ENCODE data around the gene SERPINA3. TPM values are rescaled to one million over a fixed set of nuclear protein-coding genes. Genes with fewer than 3 reads are reported as not detected.
"Not testable (repeated sequence)": the region's sequence is repeated elsewhere in the genome, so short reads cannot be mapped to it uniquely, and the experiment has no call there.

SERPINA3 gene
- total RNA-seq, 2 experiments from 2014 or later = not detected

DNA sequence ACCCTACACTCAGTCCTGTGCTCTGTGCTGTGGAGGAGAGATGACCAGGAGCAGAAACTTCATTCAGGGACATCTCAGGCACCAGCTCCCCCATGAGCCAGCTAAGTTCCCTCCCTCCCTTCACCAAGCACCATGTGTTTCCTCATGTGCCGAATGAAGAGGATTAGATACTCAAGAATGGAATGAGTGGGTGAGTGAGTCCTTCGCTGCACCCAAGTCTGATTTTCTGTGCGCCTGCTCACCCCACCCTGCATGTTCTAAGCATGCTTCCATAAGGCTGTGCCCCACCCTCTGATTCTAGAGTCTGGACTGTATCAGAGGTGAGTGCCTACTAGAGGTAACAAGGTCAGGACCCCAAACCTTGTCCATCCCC, 18.8 kb upstream of the SERPINA3 start:
- Mint-ChIP-seq H3K9me3 (no peaks in the 10 kb centered on the region), H3K36me3 (ENCODE audit: low read depth) (no peaks in the 10 kb centered on the region), H3K27ac (no peak overlapping the region), H3K27me3 (no peaks in the 10 kb centered on the region), H3K4me1 (no peaks in the 10 kb centered on the region), H3K4me3 (no peak overlapping the region)
- ChIA-PET POLR2A (no interaction called here), CTCF (no interaction called here)
- no peak for DNase-seq

DNA sequence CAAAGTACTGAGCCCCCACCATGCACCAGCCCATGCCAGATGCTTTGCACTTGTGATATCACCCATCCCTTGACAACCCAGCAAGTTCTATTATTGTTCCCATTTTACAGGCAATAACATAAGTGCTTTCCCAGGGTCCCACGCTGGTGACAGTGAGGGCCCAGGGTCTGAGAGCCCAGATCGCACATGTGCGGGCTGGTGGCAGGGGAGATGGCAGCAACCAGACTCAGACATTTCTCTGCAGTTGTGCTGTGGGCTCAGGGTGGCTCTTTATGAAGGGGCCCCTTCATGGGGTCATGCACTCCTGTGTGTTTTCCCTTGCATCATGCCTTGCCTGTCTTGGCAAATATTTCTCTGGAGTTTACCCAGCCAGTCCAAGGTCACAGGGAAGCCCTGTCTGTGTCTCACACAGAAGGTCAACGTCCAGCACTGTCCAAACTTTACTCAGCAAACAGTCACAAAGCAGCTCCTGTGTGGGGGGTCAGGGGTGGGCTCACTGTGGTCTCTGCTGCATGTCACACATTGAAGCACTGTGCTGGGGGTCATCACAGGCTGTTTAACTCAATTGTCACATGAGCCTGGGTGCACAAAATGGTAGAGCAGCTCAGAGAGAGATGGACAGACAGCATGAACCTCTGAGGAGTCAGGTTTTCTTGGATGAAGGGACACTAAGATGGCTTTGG, 18.3 kb upstream of the SERPINA3 start:
- Mint-ChIP-seq H3K9me3 (no peaks in the 10 kb centered on the region), H3K27ac (no peak overlapping the region), H3K4me1 (no peaks in the 10 kb centered on the region), H3K4me3 (no peak overlapping the region), H3K27me3 (no peaks in the 10 kb centered on the region), H3K36me3 (ENCODE audit: low read depth) (no peaks in the 10 kb centered on the region)
- CTCF ChIA-PET = no interaction called here
- POLR2A ChIA-PET = no interaction called here
- no peak for DNase-seq

DNA sequence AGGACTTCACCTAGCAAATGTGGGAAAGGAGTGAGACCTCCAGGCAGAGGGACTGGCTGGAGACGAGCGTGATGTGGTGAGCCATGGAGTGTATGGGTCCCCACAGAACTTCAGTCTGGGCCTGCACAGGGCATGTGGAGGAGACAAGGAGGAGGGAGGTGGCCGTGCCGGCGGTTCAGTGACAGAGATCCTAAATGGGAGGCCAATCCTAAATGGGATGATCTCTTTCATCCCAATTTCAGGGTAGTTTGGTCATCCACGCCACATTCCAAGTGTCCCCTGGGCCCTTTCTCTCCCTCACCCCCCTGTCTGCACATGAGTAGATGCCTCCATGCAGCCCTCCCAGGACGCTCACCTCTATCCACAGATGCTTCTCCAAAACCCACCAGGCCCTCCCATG, 17.8 kb upstream of the SERPINA3 start:
- CTCF ChIA-PET = no interaction called here
- DNase-seq = no peak

DNA sequence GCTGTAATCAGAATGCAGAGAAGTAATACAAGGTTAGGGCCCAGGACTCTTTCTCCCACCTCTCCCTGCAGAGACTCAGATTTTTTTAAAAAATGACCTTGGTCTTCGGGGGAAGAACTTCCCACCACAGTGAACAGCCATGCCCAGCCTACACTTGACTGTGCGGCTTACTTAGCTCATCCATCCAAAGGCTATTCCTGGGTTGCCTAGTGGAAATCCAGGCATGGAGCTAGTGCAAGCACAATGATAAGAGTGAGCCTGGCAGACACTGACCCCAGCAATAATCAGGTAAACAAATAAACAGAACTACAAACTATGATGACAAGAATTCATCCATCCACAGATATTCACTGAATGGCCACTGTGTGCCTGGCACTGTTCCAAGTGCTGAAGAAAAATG, 16.3 kb upstream of the SERPINA3 start:
- POLR2A ChIA-PET = no interaction called here
- no peaks in the 10 kb centered on the region for H3K9me3 Mint-ChIP-seq
- no peaks in the 10 kb centered on the region for H3K4me1 Mint-ChIP-seq
- DNase-seq = no peak
- no peak overlapping the region for H3K27ac Mint-ChIP-seq
- no peak overlapping the region for H3K4me3 Mint-ChIP-seq
- no peaks in the 10 kb centered on the region for H3K36me3 Mint-ChIP-seq (ENCODE audit: low read depth)
- no peaks in the 10 kb centered on the region for H3K27me3 Mint-ChIP-seq
- CTCF ChIA-PET = no interaction called here

More for the DNA sequence above, 17.8 kb upstream of the SERPINA3 start:
- no peaks in the 10 kb centered on the region for H3K36me3 Mint-ChIP-seq (ENCODE audit: low read depth)
- POLR2A ChIA-PET = no interaction called here
- no peaks in the 10 kb centered on the region for H3K27me3 Mint-ChIP-seq
- no peaks in the 10 kb centered on the region for H3K9me3 Mint-ChIP-seq
- no peak overlapping the region for H3K27ac Mint-ChIP-seq
- no peak overlapping the region for H3K4me3 Mint-ChIP-seq
- H3K4me1 Mint-ChIP-seq = no peaks in the 10 kb centered on the region

DNA sequence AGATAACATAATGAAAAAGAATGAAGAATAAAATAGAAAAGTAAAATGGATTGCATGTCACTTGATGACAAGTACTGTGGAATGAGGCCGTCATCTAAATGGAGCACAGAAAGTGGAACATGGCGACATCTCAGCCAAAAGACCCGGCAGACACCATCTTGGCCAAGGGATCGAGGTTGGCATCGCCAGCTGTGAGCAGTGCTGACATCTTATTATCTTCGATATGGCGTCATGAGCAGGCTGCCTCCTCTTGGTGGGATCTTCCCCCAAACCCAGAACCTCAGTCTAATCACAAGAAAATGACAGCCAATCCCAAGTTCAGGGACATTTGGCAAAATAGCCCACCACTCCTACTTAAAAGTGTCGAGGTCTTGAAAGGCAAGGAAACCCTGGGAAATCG, 15.8 kb upstream of the SERPINA3 start:
- CTCF ChIA-PET = no interaction called here

DNA sequence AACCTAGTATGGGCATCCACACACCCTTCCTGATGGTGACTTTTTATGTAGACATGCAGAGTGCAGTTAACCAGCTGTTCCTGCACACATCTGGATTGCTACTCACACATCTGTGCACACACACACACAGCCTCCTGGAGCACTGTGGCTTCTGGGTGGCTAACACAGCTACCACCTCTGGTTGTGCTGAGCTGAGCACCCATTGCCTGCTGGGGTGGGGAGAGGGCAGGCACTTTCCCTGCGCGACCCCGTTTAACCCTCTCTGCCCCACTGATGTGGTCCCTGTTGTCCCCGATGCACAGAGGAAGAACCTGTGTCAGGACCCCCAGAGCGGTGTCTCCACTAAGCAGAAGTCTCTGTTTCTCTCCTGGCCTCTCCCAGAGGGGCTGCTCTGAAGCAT, 14.4 kb upstream of the SERPINA3 start:
- Mint-ChIP-seq H3K4me3 (no peak overlapping the region), H3K9me3 (no peaks in the 10 kb centered on the region), H3K36me3 (ENCODE audit: low read depth) (no peaks in the 10 kb centered on the region), H3K27ac (no peak overlapping the region), H3K4me1 (no peaks in the 10 kb centered on the region), H3K27me3 (no peaks in the 10 kb centered on the region)
- CTCF ChIA-PET = no interaction called here
- POLR2A ChIA-PET = no interaction called here
- DNase-seq = no peak

More for the DNA sequence above, 15.8 kb upstream of the SERPINA3 start:
- no peak overlapping the region for H3K27ac Mint-ChIP-seq
- POLR2A ChIA-PET = no interaction called here
- no peaks in the 10 kb centered on the region for H3K27me3 Mint-ChIP-seq
- no peaks in the 10 kb centered on the region for H3K4me1 Mint-ChIP-seq
- H3K36me3 Mint-ChIP-seq (ENCODE audit: low read depth) = no peaks in the 10 kb centered on the region
- H3K4me3 Mint-ChIP-seq = no peak overlapping the region
- DNase-seq = no peak
- H3K9me3 Mint-ChIP-seq = no peaks in the 10 kb centered on the region

DNA sequence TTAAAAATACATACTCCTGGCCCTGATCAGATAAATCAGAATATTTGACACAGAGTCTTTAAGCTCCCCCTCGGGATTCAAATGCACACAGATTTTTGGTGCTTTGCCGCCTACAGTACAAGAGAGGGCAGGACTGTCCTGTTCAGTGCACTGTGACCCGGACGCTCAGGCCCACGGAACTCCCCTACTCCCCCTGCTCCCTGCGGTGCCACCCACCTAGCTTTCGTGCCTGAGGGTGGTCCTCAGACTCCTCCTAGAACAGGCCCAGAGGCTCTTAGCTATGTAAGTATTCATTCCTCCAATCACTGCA, 13.7 kb upstream of the SERPINA3 start:
- H3K27ac Mint-ChIP-seq = no peak overlapping the region
- CTCF ChIA-PET = no interaction called here
- H3K27me3 Mint-ChIP-seq = no peaks in the 10 kb centered on the region
- no peak for DNase-seq
- POLR2A ChIA-PET = no interaction called here
- H3K4me1 Mint-ChIP-seq = no peaks in the 10 kb centered on the region
- H3K9me3 Mint-ChIP-seq = no peaks in the 10 kb centered on the region
- H3K4me3 Mint-ChIP-seq = no peak overlapping the region
- no peaks in the 10 kb centered on the region for H3K36me3 Mint-ChIP-seq (ENCODE audit: low read depth)

DNA sequence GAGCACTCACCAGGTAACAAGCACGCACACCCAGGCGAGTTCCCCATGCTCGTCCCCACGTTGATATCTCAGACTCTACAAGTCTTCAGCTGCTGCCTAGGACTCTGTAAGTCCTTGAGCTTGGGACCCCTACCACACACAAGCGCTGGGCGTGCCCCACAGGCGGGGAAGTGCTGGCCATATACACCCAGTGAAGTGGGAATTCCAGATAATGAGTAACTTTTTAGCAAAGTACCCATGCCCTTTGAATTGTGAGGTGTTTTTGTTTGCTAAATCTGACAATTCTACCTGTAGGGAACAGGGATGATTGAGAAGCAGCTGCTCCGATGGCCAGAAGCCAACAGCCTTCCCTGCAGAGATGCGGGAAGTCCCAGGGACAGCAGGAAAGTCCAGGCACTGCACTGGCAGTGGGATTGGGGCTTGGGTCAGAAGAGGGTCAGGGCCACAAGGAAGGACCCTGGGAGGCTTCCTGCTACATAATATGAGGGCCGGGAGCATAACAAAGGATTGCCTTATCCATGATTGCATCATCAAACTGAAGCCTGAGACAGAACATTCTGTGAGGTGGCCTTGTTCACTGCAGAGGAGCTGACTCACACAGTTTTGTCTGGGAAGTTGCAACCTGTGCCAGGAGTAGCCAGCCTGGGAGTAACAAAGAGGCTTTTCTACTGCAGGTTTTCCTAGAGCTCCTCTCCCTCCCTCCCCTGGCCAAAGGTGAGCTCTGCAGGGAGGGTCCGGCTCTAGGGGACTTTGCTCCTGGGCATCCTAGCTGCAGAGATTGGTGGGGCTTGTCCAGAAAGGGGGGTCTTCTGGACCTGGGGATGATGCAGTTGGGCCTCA, 13.2 kb upstream of the SERPINA3 start:
- Mint-ChIP-seq H3K4me1 (no peaks in the 10 kb centered on the region), H3K36me3 (ENCODE audit: low read depth) (no peaks in the 10 kb centered on the region), H3K27ac (no peak overlapping the region), H3K4me3 (no peak overlapping the region), H3K27me3 (no peaks in the 10 kb centered on the region), H3K9me3 (no peaks in the 10 kb centered on the region)
- ChIA-PET CTCF (no interaction called here), POLR2A (no interaction called here)
- DNase-seq = no peak

DNA sequence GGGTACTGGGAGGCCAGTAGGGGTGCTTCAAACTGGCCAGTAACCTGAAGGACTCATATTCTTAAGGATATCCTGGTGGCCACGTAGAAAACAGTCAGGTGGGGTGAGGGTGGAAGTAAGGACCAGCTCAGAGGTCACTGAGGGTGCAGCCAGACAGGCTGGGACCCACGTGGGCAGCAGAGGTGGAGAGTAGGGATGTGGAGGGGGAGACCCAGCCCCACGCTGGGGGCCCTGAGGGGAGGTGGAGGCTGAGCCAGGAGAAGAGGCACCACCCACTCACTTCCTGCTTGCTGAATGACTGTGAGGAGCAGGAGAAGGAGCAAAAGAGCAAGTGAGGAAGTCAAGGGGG, 12.6 kb upstream of the SERPINA3 start:
- no peaks in the 10 kb centered on the region for H3K9me3 Mint-ChIP-seq
- DNase-seq = no peak
- no peaks in the 10 kb centered on the region for H3K27me3 Mint-ChIP-seq
- no peak overlapping the region for H3K4me3 Mint-ChIP-seq
- H3K27ac Mint-ChIP-seq = no peak overlapping the region
- ChIA-PET POLR2A (no interaction called here), CTCF (no interaction called here)
- H3K36me3 Mint-ChIP-seq (ENCODE audit: low read depth) = no peaks in the 10 kb centered on the region
- no peaks in the 10 kb centered on the region for H3K4me1 Mint-ChIP-seq

DNA sequence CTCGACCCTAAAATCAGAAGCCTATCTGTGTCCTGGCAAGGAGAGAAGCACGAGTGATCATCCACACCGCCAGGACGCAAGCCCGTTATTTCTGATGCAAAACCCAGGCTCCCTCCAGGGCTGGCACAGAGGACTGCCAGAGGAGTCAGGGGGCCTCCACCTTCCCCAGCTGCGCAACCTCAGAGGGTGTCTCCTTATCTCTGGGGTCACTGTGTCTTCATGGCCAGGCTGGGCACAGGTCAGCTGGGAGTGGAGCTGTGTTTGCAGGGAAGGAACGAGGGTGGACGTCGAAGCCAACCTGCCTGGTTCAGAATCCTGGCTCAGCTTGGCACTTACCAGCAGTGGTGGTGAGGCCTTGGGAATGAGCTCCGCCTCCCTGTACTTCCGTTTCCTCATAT, 12.0 kb upstream of the SERPINA3 start:
- Mint-ChIP-seq H3K4me1 (no peaks in the 10 kb centered on the region), H3K27ac (no peak overlapping the region), H3K4me3 (no peak overlapping the region), H3K27me3 (no peaks in the 10 kb centered on the region), H3K36me3 (ENCODE audit: low read depth) (no peaks in the 10 kb centered on the region), H3K9me3 (no peaks in the 10 kb centered on the region)
- DNase-seq = no peak
- ChIA-PET CTCF (no interaction called here), POLR2A (no interaction called here)

DNA sequence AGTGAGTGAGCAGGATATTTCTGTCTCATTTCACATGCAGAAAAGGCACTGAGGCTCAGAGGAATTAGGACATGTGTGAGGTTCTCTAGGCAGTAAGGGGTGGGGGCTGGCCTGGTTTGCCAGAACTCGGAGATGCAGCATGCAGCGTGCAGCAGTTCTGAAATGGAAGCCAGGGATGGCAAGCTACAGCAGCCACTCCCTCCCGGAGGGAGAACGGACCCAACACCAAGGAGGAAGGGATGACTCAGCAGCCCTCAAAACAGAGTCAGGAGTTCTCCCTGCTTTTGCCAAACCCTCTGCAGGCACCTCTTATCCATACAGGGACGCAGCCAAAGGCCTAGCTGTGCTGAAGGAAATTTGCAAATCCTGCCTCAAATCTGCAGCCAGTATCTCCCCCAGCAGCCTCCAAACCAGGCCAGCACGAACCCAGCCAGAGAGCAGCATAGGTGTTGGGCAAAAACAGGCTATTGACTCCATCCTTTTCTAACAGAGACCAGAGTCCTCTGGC, 10.3 kb upstream of the SERPINA3 start:
- Mint-ChIP-seq H3K27ac (no peak overlapping the region), H3K4me3 (no peak overlapping the region), H3K27me3 (peaks cover 1% of the 10 kb centered on the region), H3K9me3 (no peaks in the 10 kb centered on the region), H3K36me3 (ENCODE audit: low read depth) (no peaks in the 10 kb centered on the region), H3K4me1 (no peaks in the 10 kb centered on the region)
- POLR2A ChIA-PET = no interaction called here
- CTCF ChIA-PET = interaction anchor here (0.6 kb wide), 1 partner anchor 1992 kb away, joined by 4 read pairs; no protein-coding TSS in a partner anchor
- no peak for DNase-seq

DNA sequence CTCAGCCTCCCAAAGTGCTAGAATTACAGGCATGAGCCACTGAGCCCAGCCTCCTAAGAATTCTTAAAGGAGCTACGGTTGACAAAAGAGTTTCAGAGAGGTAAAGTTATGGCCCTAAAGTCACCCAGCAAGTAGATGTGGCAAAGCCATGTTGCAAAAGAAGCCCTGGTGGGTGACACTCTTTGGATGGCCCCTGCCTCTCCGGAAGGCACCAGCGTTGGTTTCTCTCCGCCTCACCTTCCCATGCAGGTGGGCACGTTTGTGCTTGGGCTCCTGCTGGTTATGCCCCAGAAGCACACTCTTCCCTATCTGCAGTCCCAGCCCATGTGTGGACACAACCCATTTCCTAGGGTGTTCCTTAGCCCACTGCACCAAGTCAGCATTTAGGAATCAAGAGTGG, 9.5 kb upstream of the SERPINA3 start:
- POLR2A ChIA-PET = no interaction called here
- Mint-ChIP-seq H3K9me3 (no peaks in the 10 kb centered on the region), H3K4me3 (no peak overlapping the region), H3K4me1 (no peaks in the 10 kb centered on the region), H3K27ac (no peak overlapping the region), H3K27me3 (peaks cover 5% of the 10 kb centered on the region), H3K36me3 (ENCODE audit: low read depth) (no peaks in the 10 kb centered on the region)
- no peak for DNase-seq
- CTCF ChIA-PET = no interaction called here

DNA sequence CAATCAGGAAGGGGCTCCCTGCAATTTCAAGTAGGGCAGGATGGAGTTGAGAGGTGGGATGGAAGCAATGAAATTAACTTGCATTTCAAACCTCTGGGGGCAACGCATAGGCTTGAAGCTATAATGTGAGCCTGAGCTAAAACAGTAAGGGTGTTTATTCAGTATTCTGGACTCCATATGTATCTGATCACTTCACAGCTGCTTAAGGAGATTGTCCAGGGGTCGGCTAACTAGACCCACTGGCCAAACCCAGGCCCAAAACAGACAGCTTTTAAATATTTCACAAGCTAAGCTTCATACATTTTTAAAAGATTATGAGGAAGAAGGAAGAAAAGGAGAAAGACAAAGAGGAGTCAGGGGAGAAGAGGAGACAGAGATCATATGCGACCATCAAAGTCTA, 6.8 kb upstream of the SERPINA3 start:
- POLR2A ChIA-PET = no interaction called here
- Mint-ChIP-seq H3K27ac (no peak overlapping the region), H3K4me1 (no peaks in the 10 kb centered on the region), H3K27me3 (peaks cover 5% of the 10 kb centered on the region), H3K4me3 (no peak overlapping the region), H3K9me3 (no peaks in the 10 kb centered on the region), H3K36me3 (ENCODE audit: low read depth) (no peaks in the 10 kb centered on the region)
- CTCF ChIA-PET = interaction anchor here (0.9 kb wide), 1 partner anchor 13 kb away, joined by 3 read pairs; no protein-coding TSS in a partner anchor
- DNase-seq = no peak

DNA sequence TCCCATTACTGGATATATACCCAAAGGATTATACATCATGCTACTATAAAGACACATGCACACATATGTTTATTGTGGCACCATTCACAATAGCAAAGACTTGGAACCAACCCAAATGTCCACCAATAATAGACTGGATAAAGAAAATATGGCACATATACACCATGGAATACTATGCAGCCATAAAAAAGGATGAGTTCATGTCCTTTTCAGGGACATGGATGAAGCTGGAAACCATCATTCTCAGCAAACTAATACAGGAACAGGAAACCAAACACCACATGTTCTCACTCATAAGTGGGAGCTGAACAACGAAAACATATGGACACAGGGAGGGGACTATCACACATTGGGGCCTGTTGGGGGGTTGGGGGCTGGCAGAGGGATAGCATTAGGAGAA, 3.2 kb upstream of the SERPINA3 start:
- H3K4me3 Mint-ChIP-seq; H3K27ac Mint-ChIP-seq; H3K4me1 Mint-ChIP-seq; H3K36me3 Mint-ChIP-seq (ENCODE audit: low read depth); CTCF ChIA-PET; H3K9me3 Mint-ChIP-seq; DNase-seq; H3K27me3 Mint-ChIP-seq; POLR2A ChIA-PET: not testable (repeated sequence)
